ENCODE data around the gene ZNF460.

GRCh38 chr19:57282011-57282643 lies 1.8 kb downstream of the ZNF460 start:
- TF ChIP-seq CEBPB (IDR thresholded peaks at IDR 0.05) (no peak), CTCF (IDR thresholded peaks at IDR 0.05) (no peak), POLR2A (IDR thresholded peaks at IDR 0.05; ENCODE audit: low read length) (no peak), ZC3H11A (IDR thresholded peaks at IDR 0.05) (no peak), SREBF2 (IDR thresholded peaks at IDR 0.05) (no peak), RARB (CRISPR knock-in tag; IDR thresholded peaks at IDR 0.05) (no peak), NPAS2 (CRISPR knock-in tag; IDR thresholded peaks at IDR 0.05; ENCODE audit: borderline replicate concordance) (no peak), MAX (IDR thresholded peaks at IDR 0.05) (no peak), EP300 (IDR thresholded peaks at IDR 0.05) (no peak), RNF2 (IDR thresholded peaks at IDR 0.05; ENCODE audit: borderline replicate concordance, low read depth) (no peak), KDM1A (IDR thresholded peaks at IDR 0.05; ENCODE audit: low read depth) (no peak), CHD2 (IDR thresholded peaks at IDR 0.05; ENCODE audit: low read length, partially characterized antibody) (no peak), REST (IDR thresholded peaks at IDR 0.05) (no peak)

Measured in A549 (cell line).